HG02852 (cell line): ENCODE results near the gene SLC18A3.

Source experiments
- ATAC-seq: cut with Tn5 transposase; IDR thresholded peaks from one replicate; pipeline ENCODE4 v1.9.1; 2021; ENCODE audit warnings: mild to moderate bottlenecking, moderate library complexity; ENCODE audit not compliant: unreplicated experiment

SLC18A3 gene

DNA sequence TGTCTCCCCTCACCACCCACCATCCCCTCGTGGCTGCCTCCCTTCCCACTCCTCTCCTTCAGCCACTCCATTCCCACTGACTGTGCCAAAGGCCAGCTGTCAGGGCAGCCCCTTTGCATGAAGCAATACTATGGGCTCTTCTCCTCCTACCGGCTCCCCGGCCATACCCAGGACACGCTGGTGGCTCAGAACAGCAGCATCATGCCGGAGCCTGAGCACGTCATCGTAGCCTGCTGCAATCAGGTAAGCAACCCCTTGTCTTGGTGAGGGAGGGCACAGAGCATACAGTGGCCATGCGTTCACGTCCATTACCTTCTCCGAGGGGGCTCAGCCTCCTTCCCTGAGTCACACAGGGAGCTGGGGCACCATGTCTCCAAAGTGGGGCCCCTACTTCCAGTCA is 15.3 kb downstream of the SLC18A3 start:
- ATAC-seq, result no peak

- ATAC-seq, result no peak
These were observed 16.9 kb downstream of the SLC18A3 start for GRCh38 chr10:49627038-49627437.

GRCh38 chr10:49627644-49628247 is 17.6 kb downstream of the SLC18A3 start:
- ATAC-seq, result no peak

- no peak for ATAC-seq
These were observed 18.5 kb downstream of the SLC18A3 start for GRCh38 chr10:49628599-49628998.

DNA sequence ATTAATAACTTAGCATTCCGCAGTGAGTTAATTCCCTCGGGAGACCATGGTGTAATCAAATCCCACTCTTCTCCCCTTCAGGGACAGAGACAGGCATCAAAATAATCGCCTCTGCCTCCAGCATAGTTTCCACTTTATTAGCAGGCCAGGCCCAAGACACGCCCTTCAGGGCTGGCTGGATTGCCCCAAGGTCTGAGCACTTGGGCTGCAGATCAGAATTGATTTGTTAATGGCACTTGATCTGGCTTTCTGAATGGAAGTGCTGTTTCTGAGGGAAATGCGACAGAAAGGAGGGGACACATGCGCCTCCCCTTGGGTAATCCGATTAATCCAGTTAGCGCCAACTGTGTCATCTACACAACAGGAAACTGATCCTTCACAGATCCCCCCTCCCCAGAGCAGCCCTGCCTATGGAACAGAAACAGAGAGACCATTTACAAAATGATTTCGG is 19.3 kb downstream of the SLC18A3 start:
- ATAC-seq, result no peak

DNA sequence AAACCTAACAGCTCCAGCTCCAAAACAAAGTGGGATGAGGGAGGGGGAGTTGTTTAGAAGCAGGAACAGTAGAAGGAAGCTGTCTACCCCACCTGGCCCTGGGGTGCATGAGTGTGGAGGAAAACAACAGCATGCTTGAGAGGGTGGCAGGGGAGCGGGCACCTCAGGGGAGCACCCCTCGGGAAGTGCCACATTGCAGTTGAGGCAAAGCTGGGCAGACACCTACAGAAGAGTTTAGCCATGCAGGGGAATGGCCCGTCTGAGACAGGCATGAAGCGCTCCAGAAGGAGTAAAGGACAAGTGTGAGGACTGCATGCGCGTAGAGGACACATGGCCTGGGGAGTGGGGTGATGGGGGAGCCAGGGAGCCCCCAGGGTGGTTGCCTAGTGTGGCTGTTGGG is 21.9 kb downstream of the SLC18A3 start:
- ATAC-seq, result no peak

DNA sequence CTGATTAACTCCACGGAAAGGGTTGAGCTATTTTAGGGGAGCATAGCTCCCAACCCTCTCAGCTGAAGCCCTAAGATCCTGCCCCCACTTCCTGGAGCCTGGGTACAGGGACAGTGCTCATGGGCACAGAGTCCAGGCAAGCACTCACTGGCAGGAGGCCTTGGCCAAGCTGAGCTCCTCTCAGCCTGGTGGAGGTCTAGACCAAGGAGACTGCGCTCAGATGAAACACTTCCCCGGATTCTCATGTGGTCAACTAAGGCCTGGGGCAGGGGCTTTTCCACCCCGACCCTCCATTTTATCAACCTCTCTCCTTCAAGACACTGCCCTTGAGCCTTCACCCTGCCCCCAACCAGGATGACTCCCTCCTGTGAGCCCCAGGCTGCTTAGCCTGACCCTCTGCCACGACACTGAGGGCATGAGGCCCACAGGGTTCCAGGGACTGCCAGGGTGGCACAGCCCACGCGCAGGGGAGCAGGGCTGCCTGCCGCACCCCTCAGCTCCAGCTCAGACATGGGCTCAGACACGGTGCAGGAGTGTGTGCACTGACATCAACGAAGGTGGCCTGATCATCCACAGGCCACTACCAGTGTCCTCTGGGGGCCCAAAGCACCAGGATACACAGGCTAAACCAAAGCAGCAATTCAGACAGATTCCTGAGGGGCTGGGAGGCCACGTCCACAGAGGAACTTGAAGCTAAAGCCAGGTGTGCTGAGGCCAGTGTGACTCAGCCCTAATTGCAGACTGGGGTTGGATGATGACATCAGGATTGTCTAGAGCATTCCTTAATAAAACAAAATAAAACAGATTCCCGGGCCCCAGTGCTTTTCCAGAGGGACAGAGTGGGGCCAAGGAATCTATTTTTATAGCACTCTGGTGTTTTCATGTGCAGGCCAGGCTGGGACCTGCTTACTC is 22.6 kb downstream of the SLC18A3 start:
- no peak for ATAC-seq

DNA sequence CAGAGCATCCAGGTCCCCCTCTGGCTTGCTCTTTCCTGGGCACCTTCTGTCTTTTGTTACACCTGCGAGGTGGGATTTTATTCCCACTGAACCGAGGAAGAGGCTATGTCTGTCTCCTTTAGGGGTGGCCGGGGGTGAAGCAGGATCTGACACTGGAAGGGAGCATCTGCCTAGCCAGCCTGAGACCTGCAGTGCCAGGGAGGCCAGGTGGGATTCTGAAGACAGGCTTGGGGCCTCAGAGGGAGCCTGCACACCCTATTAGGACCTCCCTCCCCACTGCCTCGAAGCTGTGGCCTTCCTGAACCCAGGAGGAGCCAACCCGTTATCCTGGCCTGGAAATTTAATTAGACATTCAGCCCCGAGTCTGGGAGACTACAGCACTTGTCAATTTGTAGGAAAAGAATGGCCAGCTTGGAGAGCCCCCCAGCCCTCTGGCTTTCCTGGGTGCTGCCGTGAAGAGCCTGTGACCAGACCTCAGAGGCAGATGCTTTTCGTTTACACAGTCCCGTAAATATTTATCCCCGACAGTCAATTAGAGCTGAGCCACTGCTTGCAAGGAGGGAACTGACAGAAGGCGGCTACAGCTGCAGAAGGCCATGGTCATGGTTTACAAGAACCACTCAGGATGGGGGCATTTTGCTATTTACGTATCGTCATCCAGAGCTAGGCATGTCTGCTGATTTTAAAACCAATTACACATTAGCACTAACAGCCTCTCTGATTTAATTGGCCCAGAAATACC is 23.4 kb downstream of the SLC18A3 start:
- no peak for ATAC-seq

- ATAC-seq, result no peak
These were observed 24.1 kb downstream of the SLC18A3 start for GRCh38 chr10:49634069-49634660.

GRCh38 chr10:49642311-49642710 is 32.2 kb downstream of the SLC18A3 start:
- ATAC-seq, result no peak

DNA sequence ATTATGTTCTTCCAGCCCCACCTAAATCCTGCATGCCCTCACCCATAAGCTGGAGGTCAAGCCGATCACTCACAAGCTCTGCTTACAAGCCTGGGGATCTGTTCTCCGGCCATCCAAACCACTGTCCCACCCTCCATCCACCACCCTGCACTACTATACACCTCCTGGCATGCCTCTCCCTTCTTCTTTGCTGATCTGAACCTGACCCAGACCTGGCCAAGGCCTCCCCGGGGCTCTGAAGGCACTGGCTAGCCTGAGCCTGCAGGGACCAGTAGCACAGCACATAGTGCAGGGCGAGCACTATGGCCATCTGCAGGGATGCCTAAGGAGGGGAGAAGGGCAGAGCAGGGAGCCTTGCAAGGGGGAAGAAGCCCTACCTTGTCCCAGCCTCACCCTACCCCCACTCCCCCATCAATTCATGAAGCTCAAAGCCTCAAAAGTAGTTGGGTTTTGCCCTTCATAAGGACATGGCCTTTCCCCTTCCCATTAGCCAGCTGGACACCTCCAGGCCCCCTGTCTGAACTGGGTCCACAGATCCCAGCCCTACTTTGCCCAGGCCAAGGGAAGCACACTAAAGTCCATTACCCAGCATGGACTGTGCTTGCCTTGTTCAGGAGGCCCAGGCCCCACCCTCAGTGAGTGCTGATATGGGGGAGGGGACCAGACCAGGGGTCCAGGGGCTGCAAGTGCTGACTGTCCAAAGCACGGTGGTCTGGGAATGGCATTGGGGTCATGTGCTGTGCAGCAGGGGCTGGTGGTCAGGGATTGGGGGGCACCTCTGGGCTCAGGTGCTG is 33.3 kb downstream of the SLC18A3 start:
- no peak for ATAC-seq

GRCh38 chr10:49644035-49644646 is 34.0 kb downstream of the SLC18A3 start:
- no peak for ATAC-seq

GRCh38 chr10:49645417-49645816 is 35.3 kb downstream of the SLC18A3 start:
- ATAC-seq, result no peak

GRCh38 chr10:49645871-49646870 is 36.1 kb downstream of the SLC18A3 start:
- no peak for ATAC-seq

DNA sequence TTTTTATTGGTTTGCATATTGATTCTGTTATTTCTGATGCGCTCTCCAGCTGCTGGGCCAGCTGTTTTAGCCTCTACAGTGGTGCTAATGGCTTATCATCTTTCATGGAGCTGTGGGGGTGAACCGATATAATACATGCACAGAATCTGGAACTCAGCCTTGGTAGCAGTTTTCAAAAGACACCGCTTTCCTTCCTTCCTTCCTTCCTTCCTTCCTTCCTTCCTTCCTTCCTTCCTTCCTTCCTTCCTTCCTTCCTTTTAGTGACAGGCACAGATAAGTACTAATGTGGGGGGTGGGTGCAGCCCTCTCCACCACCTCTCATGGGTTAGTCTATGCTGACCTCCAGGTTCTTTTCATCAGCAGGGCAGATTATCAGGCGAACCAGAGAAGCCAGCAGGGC is 37.4 kb downstream of the SLC18A3 start:
- ATAC-seq, result no peak

DNA sequence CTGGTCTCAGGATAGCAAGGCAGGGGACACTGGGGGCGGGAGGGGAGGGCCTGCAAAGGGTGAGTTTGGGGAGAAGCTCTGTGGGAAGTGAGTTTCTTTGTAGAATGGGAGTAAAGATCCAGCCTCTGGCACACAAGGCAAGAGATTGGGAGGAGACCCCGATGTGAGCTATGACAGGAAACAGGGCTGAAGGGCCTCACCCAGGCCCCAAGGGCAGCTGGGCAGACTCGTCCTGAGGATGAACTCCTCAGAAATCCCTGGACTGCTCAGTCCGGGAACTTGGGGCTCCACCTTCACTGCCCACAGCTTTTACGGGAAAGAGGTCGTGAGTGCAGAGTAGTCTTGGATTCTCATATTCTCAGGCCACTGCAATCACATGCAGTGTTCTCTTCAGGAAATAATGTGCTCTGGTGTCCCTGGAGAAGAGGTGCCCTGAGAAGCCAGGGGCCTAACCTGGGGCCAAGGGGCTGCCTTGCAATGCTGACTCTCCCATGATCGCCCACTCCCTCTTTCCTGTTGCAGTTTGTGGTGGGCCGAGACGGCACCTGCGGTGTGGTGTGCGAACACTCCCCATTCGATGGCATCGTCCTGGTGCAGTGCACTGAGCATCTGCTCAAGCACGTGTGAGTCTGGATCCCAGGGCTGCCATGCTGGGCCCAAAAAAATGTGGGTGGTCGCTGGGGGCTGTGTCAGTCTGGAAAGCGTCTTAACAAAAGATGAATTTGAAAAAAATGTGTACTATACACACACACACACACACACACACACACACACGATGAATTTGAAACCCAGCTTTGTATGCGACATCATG is 38.1 kb downstream of the SLC18A3 start:
- no peak for ATAC-seq

GRCh38 chr10:49649294-49649693 is 39.2 kb downstream of the SLC18A3 start:
- ATAC-seq, result no peak
